Aorta (tissue), 5 donors: ENCODE results near the gene MYO1D. TPM values are rescaled to one million over a fixed set of nuclear protein-coding genes. Genes with fewer than 3 reads are reported as not detected.
A peak's percentile ranks its signal among the peaks of the same experiment; 100 is the strongest.

Source experiments
- ATAC-seq: fragments of 200-7000 bp; cut with Tn5 transposase; one replicate; pipeline ENCODE4 v1.9.1; 2022; ENCODE audit warnings: moderate library complexity; ENCODE audit not compliant: low FRiP score
- DNase-seq, 2 donors: peaks; one replicate each; pipeline ENCODE4 v3.0.0-alpha.2; 2020
- H3K27ac ChIP-seq, 2 donors: one replicate each; pipeline ENCODE4 v1.5.1; 2013; ENCODE audit warnings: low read length in 2 of 2, mild to moderate bottlenecking in 2 of 2, moderate library complexity in 2 of 2, control low read depth in 1 of 2, inconsistent platforms in 1 of 2, low read depth in 1 of 2
- H3K27me3 ChIP-seq, 2 donors: one replicate each; pipeline ENCODE4 v1.6.1; 2013; ENCODE audit warnings: control low read depth in 1 of 2, low read length in 1 of 2, mild to moderate bottlenecking in 1 of 2, moderate library complexity in 1 of 2; ENCODE audit not compliant: insufficient read depth in 2 of 2, control insufficient read depth in 1 of 2
- H3K36me3 ChIP-seq, 2 donors: one replicate each; pipeline ENCODE4 v1.6.1; 2013; ENCODE audit warnings: control low read depth in 1 of 2, low read length in 1 of 2, mild to moderate bottlenecking in 1 of 2; ENCODE audit not compliant: insufficient read depth in 2 of 2, control insufficient read depth in 1 of 2
- H3K4me1 ChIP-seq, 2 donors: one replicate each; pipeline ENCODE4 v1.6.1; 2013; ENCODE audit warnings: low read length in 2 of 2, control low read depth in 1 of 2, mild to moderate bottlenecking in 1 of 2, moderate library complexity in 1 of 2; ENCODE audit not compliant: insufficient read depth in 2 of 2, control insufficient read depth in 1 of 2
- H3K4me3 ChIP-seq, 2 donors: one replicate each; pipeline ENCODE4 v1.5.1; 2013; ENCODE audit warnings: low read length in 2 of 2, control low read depth in 1 of 2, mild to moderate bottlenecking in 1 of 2
- H3K9me3 ChIP-seq: one replicate; pipeline ENCODE4 v1.6.1; 2013; ENCODE audit warnings: mild to moderate bottlenecking, low read length; ENCODE audit not compliant: control insufficient read depth
- WGBS, 2 donors: extraction: QIAGEN DNeasy Blood & Tissue Kit; methylation state at CpG; one replicate each; pipeline ENCODE4 v1.1.7; 2013; 5-methylcytosine and 5-hydroxymethylcytosine counted together
- intact Hi-C, 2 donors: fragments of 100-400 bp; cut with DNase I; formaldehyde crosslinking; loops; one replicate each; pipeline versions ENCODE4 v1.14.2 to v1.15.0; 2022
- polyA plus RNA-seq, 2 donors: library from polyadenylated mRNA; stranded (reverse); fragments of 200-250 nt; gene quantifications; one replicate each; pipeline ENCODE4 v1.2.3, GENCODE V29; 2013
- total RNA-seq, 2 donors: library from RNA; stranded (reverse); fragmentation: NEBNext Ultra II Directional; extraction: Animal tissue kit (Norgen Biotek cat#: 25700); gene quantifications; one replicate each; pipeline ENCODE4 v1.2.1, GENCODE V29; 2021
- donor health status: healthy with polysubstance abuse.
- donor health status: Bipolar disorder and iron deficiency.
- donor health status: DM: no; HTN: no; CAD: no.
- donor health status: DM: no; HTN: no; CAD: no.
- donor health status: DM: yes; HTN: yes; CAD: no.

MYO1D gene
- total and polyA plus RNA-seq, 4 donors = 62.5 to 358 (median 164) TPM

- Histone ChIP-seq H3K36me3 (no peaks in the 10 kb centered on the region), H3K27me3 (no peaks in the 10 kb centered on the region), H3K27ac (peak overlapping the region in 1 of 2 donors; percentile 85), H3K4me3 (no peak overlapping the region), H3K4me1 (peaks cover 2 to 13% of the 10 kb centered on the region in 2 donors), H3K9me3 (no peaks in the 10 kb centered on the region)
- intact Hi-C loops = loop anchor here in 1 of 2 donors (5.0 kb wide), 1 partner anchor 46 kb away; no protein-coding TSS in a partner anchor
- ATAC-seq (no peak), DNase-seq (no peak)
- 84 to 96% methylated on average over 1 of the region's 1 CpG for WGBS, 2 donors
Measured at GRCh38 chr17:32873114-32873513, 3.8 kb downstream of the MYO1D start.

GRCh38 chr17:32871746-32872145 is 5.2 kb downstream of the MYO1D start:
- Histone ChIP-seq H3K36me3 (no peaks in the 10 kb centered on the region), H3K4me1 (peaks cover 2 to 13% of the 10 kb centered on the region in 2 donors), H3K4me3 (no peak overlapping the region), H3K27me3 (no peaks in the 10 kb centered on the region), H3K9me3 (no peaks in the 10 kb centered on the region), H3K27ac (peak overlapping the region in 1 of 2 donors; percentile 26)
- intact Hi-C loops = loop anchor here in 1 of 2 donors (5.0 kb wide), 1 partner anchor 44 kb away; no protein-coding TSS in a partner anchor
- 42 to 55% methylated on average over 5 of the region's 5 CpGs for WGBS, 2 donors
- ATAC-seq (no peak), DNase-seq (peak in 1 of 2 donors; percentile 47)

- no peak for DNase-seq
- H3K4me3 ChIP-seq = no peak overlapping the region
- WGBS, 2 donors = 82 to 92% methylated on average over 1 of the region's 1 CpG
- peaks cover 2 to 18% of the 10 kb centered on the region in 2 donors for H3K4me1 ChIP-seq
- H3K27me3 ChIP-seq = no peaks in the 10 kb centered on the region
- no peaks in the 10 kb centered on the region for H3K9me3 ChIP-seq
- intact Hi-C loops = loop anchor here in 1 of 2 donors (5.0 kb wide), 1 partner anchor 44 kb away; no protein-coding TSS in a partner anchor
- peak overlapping the region; percentile 72 to 86 for H3K27ac ChIP-seq
- no peak for ATAC-seq
- no peaks in the 10 kb centered on the region for H3K36me3 ChIP-seq
Measured at GRCh38 chr17:32870969-32871368, 6.0 kb downstream of the MYO1D start.

- intact Hi-C loops = loop anchor here in 1 of 2 donors (5.0 kb wide), 1 partner anchor 43 kb away; no protein-coding TSS in a partner anchor
- Histone ChIP-seq H3K4me3 (no peak overlapping the region), H3K4me1 (peaks cover 3 to 23% of the 10 kb centered on the region in 2 donors), H3K27ac (peak overlapping the region; percentile 39 to 96), H3K9me3 (no peaks in the 10 kb centered on the region), H3K27me3 (no peaks in the 10 kb centered on the region), H3K36me3 (no peaks in the 10 kb centered on the region)
- WGBS, 2 donors = 1 to 6% methylated on average over 3 of the region's 3 CpGs
- ATAC-seq (peak; percentile 80), DNase-seq (peak in 1 of 2 donors; percentile 60)
Measured at GRCh38 chr17:32870027-32870670, 6.8 kb downstream of the MYO1D start.

GRCh38 chr17:32869345-32870026 is 7.4 kb downstream of the MYO1D start:
- ATAC-seq (no peak), DNase-seq (no peak)
- peaks cover 3 to 23% of the 10 kb centered on the region in 2 donors for H3K4me1 ChIP-seq
- peak overlapping the region; percentile 65 to 90 for H3K27ac ChIP-seq
- 73 to 76% methylated on average over 6 of the region's 6 CpGs for WGBS, 2 donors
- intact Hi-C loops = loop anchor here (2.0 to 5.0 kb wide), 2 partner anchors 42 to 45 kb away; no protein-coding TSS in a partner anchor
- no peaks in the 10 kb centered on the region for H3K27me3 ChIP-seq
- H3K36me3 ChIP-seq = no peaks in the 10 kb centered on the region
- H3K4me3 ChIP-seq = no peak overlapping the region
- H3K9me3 ChIP-seq = no peaks in the 10 kb centered on the region

- intact Hi-C loops = no loop called here
- Histone ChIP-seq H3K9me3 (no peaks in the 10 kb centered on the region), H3K36me3 (no peaks in the 10 kb centered on the region), H3K27me3 (no peaks in the 10 kb centered on the region), H3K27ac (no peak overlapping the region), H3K4me1 (peaks cover 3 to 22% of the 10 kb centered on the region in 2 donors), H3K4me3 (no peak overlapping the region)
- 97 to 98% methylated on average over 4 of the region's 4 CpGs for WGBS, 2 donors
- no peak for ATAC-seq
- DNase-seq = no peak
Measured at GRCh38 chr17:32865141-32865540, 11.8 kb downstream of the MYO1D start.

GRCh38 chr17:32863559-32863958 is 13.4 kb downstream of the MYO1D start:
- no peak for ATAC-seq
- 6 to 12% methylated on average over 1 of the region's 1 CpG for WGBS, 2 donors
- Histone ChIP-seq H3K27ac (no peak overlapping the region), H3K4me1 (peaks cover 5 to 28% of the 10 kb centered on the region in 2 donors), H3K9me3 (no peaks in the 10 kb centered on the region), H3K27me3 (no peaks in the 10 kb centered on the region), H3K36me3 (no peaks in the 10 kb centered on the region), H3K4me3 (no peak overlapping the region)
- no peak for DNase-seq
- intact Hi-C loops = no loop called here

GRCh38 chr17:32862940-32863339 is 14.0 kb downstream of the MYO1D start:
- Histone ChIP-seq H3K27me3 (no peaks in the 10 kb centered on the region), H3K4me3 (no peak overlapping the region), H3K27ac (peak overlapping the region in 1 of 2 donors; percentile 6), H3K4me1 (peaks cover 5 to 24% of the 10 kb centered on the region in 2 donors), H3K36me3 (no peaks in the 10 kb centered on the region), H3K9me3 (no peaks in the 10 kb centered on the region)
- ATAC-seq (no peak), DNase-seq (no peak)
- WGBS, 2 donors = 97 to 100% methylated on average over 2 of the region's 2 CpGs
- intact Hi-C loops = no loop called here
